Stimulated activated CD8-positive, alpha-beta memory T cell treated with anti-CD3 and anti-CD28 coated beads, Interleukin-7, amount 100 ng/mL, for 48 hours (primary cell): ENCODE measurements around the gene FAM124A.

Source experiments
- DNase-seq, 2 donors: peaks; one replicate each; pipeline ENCODE4 v3.0.0-alpha.2; 2020; ENCODE audit warnings: low read depth in 1 of 2; ENCODE audit errors: extremely low read depth in 1 of 2

Gene FAM124A

GRCh38 chr13:51303063-51303552, 80.9 kb downstream of the FAM124A start:
- no peak for DNase-seq

- DNase-seq: no peak
Measured at GRCh38 chr13:51303882-51304281, 81.7 kb downstream of the FAM124A start.

- DNase-seq: no peak
Measured at GRCh38 chr13:51305271-51305967, 83.2 kb downstream of the FAM124A start.

- DNase-seq: no peak
Measured at GRCh38 chr13:51308781-51309180, 86.6 kb downstream of the FAM124A start.

- no peak for DNase-seq
Measured at GRCh38 chr13:51311231-51311630, 89.0 kb downstream of the FAM124A start.

- DNase-seq: no peak
Measured at GRCh38 chr13:51311957-51312520, 89.8 kb downstream of the FAM124A start.

GRCh38 chr13:51313619-51314018, 91.4 kb downstream of the FAM124A start:
- DNase-seq: no peak

- no peak for DNase-seq
Measured at GRCh38 chr13:51317262-51317661, 95.1 kb downstream of the FAM124A start.

GRCh38 chr13:51318015-51318414, 95.8 kb downstream of the FAM124A start:
- DNase-seq: no peak

GRCh38 chr13:51318876-51319275, 96.7 kb downstream of the FAM124A start:
- no peak for DNase-seq

- no peak for DNase-seq
Measured at GRCh38 chr13:51321836-51322235, 99.6 kb downstream of the FAM124A start.

- no peak for DNase-seq
Measured at GRCh38 chr13:51322826-51323225, 100.6 kb downstream of the FAM124A start.

- no peak for DNase-seq
Measured at GRCh38 chr13:51323824-51324511, 101.8 kb downstream of the FAM124A start.

- DNase-seq: no peak
Measured at GRCh38 chr13:51324714-51325420, 102.7 kb downstream of the FAM124A start.

- no peak for DNase-seq
Measured at GRCh38 chr13:51325837-51326236, 103.6 kb downstream of the FAM124A start.

- DNase-seq: no peak
Measured at GRCh38 chr13:51326777-51327176, 104.6 kb downstream of the FAM124A start.

GRCh38 chr13:51327961-51328360, 105.8 kb downstream of the FAM124A start:
- DNase-seq: no peak

- DNase-seq: no peak
Measured at GRCh38 chr13:51328488-51328887, 106.3 kb downstream of the FAM124A start.

GRCh38 chr13:51329606-51330005, 107.4 kb downstream of the FAM124A start:
- no peak for DNase-seq

- no peak for DNase-seq
Measured at GRCh38 chr13:51330791-51331190, 108.6 kb downstream of the FAM124A start.

GRCh38 chr13:51331354-51331861, 109.2 kb downstream of the FAM124A start:
- DNase-seq: peak in 1 of 2 donors; percentile 6
